AG04450 (cell line): ENCODE measurements around the gene UGT2A3. TPM values are rescaled to one million over a fixed set of nuclear protein-coding genes. Genes with fewer than 3 reads are reported as not detected.
"Not testable (repeated sequence)": the region's sequence is repeated elsewhere in the genome, so short reads cannot be mapped to it uniquely, and the experiment has no call there.

Source experiments
- CTCF ChIA-PET: fragments of 300-600, 350-600 bp; formaldehyde crosslinking; extraction: SDS; loops from one replicate; lab custom pipeline; 2022; ENCODE audit warnings: antibody characterized with exemption, inconsistent platforms; lab: Charles Lee
- POLR2A ChIA-PET: fragments of 350-600 bp; formaldehyde crosslinking; extraction: SDS; loops from one replicate; lab custom pipeline; 2021; ENCODE audit warnings: antibody characterized with exemption, inconsistent platforms; lab: Yijun Ruan, JAX
- DNase-seq: peaks from one replicate; pipeline ENCODE4 v3.0.0-alpha.2; 2011; ENCODE audit warnings: low read depth, low spot score
- H3K27ac ChIP-seq: one replicate; pipeline ENCODE4 v1.5.1; 2012; ENCODE audit warnings: low read depth, low read length, control low read depth
- H3K27me3 ChIP-seq: one replicate; pipeline ENCODE4 v1.6.0; 2012; ENCODE audit warnings: low read length; ENCODE audit not compliant: control insufficient read depth, insufficient read depth
- H3K4me3 ChIP-seq: 2 replicates; pipeline ENCODE4 v1.5.1; 2011; ENCODE audit warnings: mild to moderate bottlenecking, low read depth, low read length, control low read depth
- H3K9me3 ChIP-seq: 2 replicates; pipeline ENCODE4 v1.5.1; 2012; ENCODE audit warnings: low read length; ENCODE audit not compliant: control insufficient read depth, insufficient read depth
- CTCF ChIP-seq: IDR thresholded peaks from 2 replicates; pipeline ENCODE4 v1.5.1; 2011; ENCODE audit warnings: low read depth, low read length, control low read depth, inconsistent platforms
- polyA plus RNA-seq: library from polyadenylated mRNA; depleted of rRNA; stranded (reverse); fragments of >200 nt; gene quantifications from 2 replicates; pipeline ENCODE4 v1.2.3, GENCODE V29; 2011

The UGT2A3 gene
- polyA plus RNA-seq, 1 experiment, result not detected

DNA sequence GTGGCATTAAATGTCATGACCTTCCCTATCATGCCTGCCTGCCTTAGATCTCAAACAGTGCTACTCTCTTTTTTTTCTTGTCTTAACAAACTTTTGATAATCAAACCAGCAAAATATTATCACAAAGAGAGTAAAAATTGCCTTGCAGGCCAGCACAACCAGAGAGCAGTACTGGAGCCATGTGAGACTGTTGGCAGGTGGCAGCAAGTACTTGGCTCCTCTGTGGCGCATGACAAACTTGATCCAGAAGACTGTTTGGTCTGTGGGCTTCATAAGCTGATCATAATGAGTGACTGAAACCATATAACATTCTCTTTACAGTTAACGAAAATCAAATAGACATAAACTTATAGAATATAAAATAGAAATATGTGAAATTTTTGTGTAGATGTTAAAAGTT lies 33.3 kb upstream of the UGT2A3 start:
- Histone ChIP-seq H3K4me3 (no peak overlapping the region), H3K27me3 (no peaks in the 10 kb centered on the region), H3K9me3 (no peaks in the 10 kb centered on the region), H3K27ac (no peak overlapping the region)
- TF ChIP-seq CTCF, result no peak
- no peak for DNase-seq
- POLR2A ChIA-PET, result no interaction called here
- CTCF ChIA-PET, result no interaction called here

- Histone ChIP-seq H3K4me3 (no peak overlapping the region), H3K9me3 (no peaks in the 10 kb centered on the region), H3K27me3 (no peaks in the 10 kb centered on the region), H3K27ac (no peak overlapping the region)
- ChIA-PET CTCF (no interaction called here), POLR2A (no interaction called here)
- DNase-seq, result no peak
- no peak for TF ChIP-seq CTCF
Measured at GRCh38 chr4:68963374-68963773, 11.8 kb upstream of the UGT2A3 start.

GRCh38 chr4:68962868-68963267 lies 11.3 kb upstream of the UGT2A3 start:
- Histone ChIP-seq H3K27me3 (no peaks in the 10 kb centered on the region), H3K27ac (no peak overlapping the region), H3K9me3 (no peaks in the 10 kb centered on the region), H3K4me3 (no peak overlapping the region)
- DNase-seq, result no peak
- ChIA-PET CTCF (no interaction called here), POLR2A (no interaction called here)
- TF ChIP-seq CTCF, result no peak

GRCh38 chr4:68960294-68961163 lies 8.9 kb upstream of the UGT2A3 start:
- no peaks in the 10 kb centered on the region for H3K9me3 ChIP-seq
- H3K4me3 ChIP-seq, result no peak overlapping the region
- TF ChIP-seq CTCF, result no peak
- ChIA-PET POLR2A (interaction anchor here (0.7 kb wide), 1 partner anchor 13 kb away, joined by 3 read pairs; no protein-coding TSS in a partner anchor), CTCF (no interaction called here)
- H3K27ac ChIP-seq, result no peak overlapping the region
- H3K27me3 ChIP-seq, result no peaks in the 10 kb centered on the region
- DNase-seq, result no peak

GRCh38 chr4:68959085-68959484 lies 7.5 kb upstream of the UGT2A3 start:
- POLR2A ChIA-PET, DNase-seq, H3K27ac ChIP-seq, H3K4me3 ChIP-seq, CTCF ChIA-PET, H3K9me3 ChIP-seq, H3K27me3 ChIP-seq: not testable (repeated sequence)
